Stimulated activated CD8-positive, alpha-beta memory T cell treated with anti-CD3 and anti-CD28 coated beads, Interleukin-7, amount 100 ng/mL, for 24 hours (primary cell): ENCODE results near the gene MC1R.
A peak's percentile ranks its signal among the peaks of the same experiment; 100 is the strongest.
"Not testable (repeated sequence)": the region's sequence is repeated elsewhere in the genome, so short reads cannot be mapped to it uniquely, and the experiment has no call there.

Experiments
- DNase-seq: peaks from one replicate; pipeline ENCODE4 v3.0.0-alpha.2; 2020; ENCODE audit warnings: low read depth

The MC1R gene

GRCh38 chr16:89918453-89919347, at the start of gene MC1R:
TSS of gene MC1R (plus strand) at chr16:89918862. CDS start at chr16:89919259, 397 bp downstream.
- no peak for DNase-seq

GRCh38 chr16:89869911-89870310, 48.8 kb upstream of the MC1R start:
- no peak for DNase-seq

GRCh38 chr16:89870440-89870839, 48.2 kb upstream of the MC1R start:
- DNase-seq = no peak

- no peak for DNase-seq
These were observed 46.8 kb upstream of the MC1R start for GRCh38 chr16:89871895-89872294.

- peak; percentile 69 for DNase-seq
These were observed 45.3 kb upstream of the MC1R start, which contains the start of gene TCF25 for GRCh38 chr16:89873109-89873971. TSS of gene TCF25 (plus strand) at chr16:89873592. CDS start at chr16:89873668, 76 bp downstream.

- DNase-seq = peak; percentile 93
These were observed 44.5 kb upstream of the MC1R start for GRCh38 chr16:89873972-89874689.

- DNase-seq = not testable (repeated sequence)
These were observed 39.5 kb upstream of the MC1R start for GRCh38 chr16:89879123-89879522.

- no peak for DNase-seq
These were observed 37.9 kb upstream of the MC1R start for GRCh38 chr16:89880477-89881367.

GRCh38 chr16:89881368-89881730, 37.3 kb upstream of the MC1R start:
- no peak for DNase-seq

GRCh38 chr16:89883346-89884040, 35.2 kb upstream of the MC1R start:
- no peak for DNase-seq

- DNase-seq = no peak
These were observed 34.6 kb upstream of the MC1R start for GRCh38 chr16:89884041-89884421.

GRCh38 chr16:89887243-89887642, 31.4 kb upstream of the MC1R start:
- DNase-seq = no peak

- no peak for DNase-seq
These were observed 28.5 kb upstream of the MC1R start for GRCh38 chr16:89890200-89890599.

- DNase-seq = no peak
These were observed 27.6 kb upstream of the MC1R start for GRCh38 chr16:89890886-89891657.

GRCh38 chr16:89892055-89892630, 26.5 kb upstream of the MC1R start:
- DNase-seq = no peak

GRCh38 chr16:89892635-89893034, 26.0 kb upstream of the MC1R start:
- DNase-seq = no peak

- no peak for DNase-seq
These were observed 24.8 kb upstream of the MC1R start for GRCh38 chr16:89893642-89894548.
